Nephron (organoid): ENCODE data around the gene PRDX1.
"Not testable (repeated sequence)": the region's sequence is repeated elsewhere in the genome, so short reads cannot be mapped to it uniquely, and the experiment has no call there.

Experiments
- H3K27ac Mint-ChIP-seq, 3 experiments: 2 replicates each; pipeline ENCODE4 v1.8.0; 2020; ENCODE audit warnings: mixed read lengths in 3 of 3, mild to moderate bottlenecking in 2 of 3, moderate library complexity in 1 of 3
- H3K27me3 Mint-ChIP-seq: 2 replicates; pipeline ENCODE4 v1.8.0; 2021; ENCODE audit warnings: low read depth, mild to moderate bottlenecking, moderate library complexity, mixed read lengths
- H3K36me3 Mint-ChIP-seq: 2 replicates; pipeline ENCODE4 v1.8.0; 2020; ENCODE audit warnings: low read depth, mixed read lengths
- H3K4me1 Mint-ChIP-seq: 2 replicates; pipeline ENCODE4 v1.8.0; 2020; ENCODE audit warnings: mixed read lengths
- H3K4me3 Mint-ChIP-seq, 3 experiments: 2 replicates each; pipeline ENCODE4 v1.8.0; 2020; ENCODE audit warnings: mild to moderate bottlenecking in 3 of 3, mixed read lengths in 3 of 3, moderate library complexity in 2 of 3
- H3K9me3 Mint-ChIP-seq: 2 replicates; pipeline ENCODE4 v1.8.0; 2020; ENCODE audit warnings: mixed read lengths
- TF ChIP-seq, protein P1 (sequence below), 3 experiments: fragments of 200-600 bp; sonication (generic); IDR thresholded peaks; one replicate each; pipeline ENCODE4 v1.5.0; 2021; ENCODE audit warnings: antibody characterized with exemption in 3 of 3; ENCODE audit not compliant: unreplicated experiment in 3 of 3

The PRDX1 gene

DNA sequence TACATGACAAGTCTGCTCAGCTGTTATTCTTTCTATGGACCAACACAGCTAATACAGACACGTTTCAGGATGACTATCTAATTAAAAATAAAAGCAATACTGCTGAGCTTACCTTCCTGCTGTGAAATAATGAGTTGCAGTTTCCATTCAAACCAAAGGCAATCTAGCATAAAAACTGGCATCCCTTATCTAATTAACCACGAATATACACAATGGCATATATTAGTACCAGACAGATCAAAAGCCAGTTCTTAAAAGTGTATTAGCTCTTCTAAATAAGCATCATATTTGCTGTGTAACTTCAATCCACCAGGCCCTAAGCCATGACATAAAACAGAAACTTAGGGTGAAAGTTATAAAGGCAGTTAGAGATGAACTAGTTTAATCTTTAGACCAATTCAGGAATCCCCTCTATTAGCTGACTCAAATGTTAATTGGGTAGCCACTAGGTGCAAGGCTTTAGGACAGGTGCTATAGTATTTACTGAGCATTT lies 51.3 kb downstream of the PRDX1 start:
- Mint-ChIP-seq H3K27me3 (no peaks in the 10 kb centered on the region), H3K4me1 (no peaks in the 10 kb centered on the region), H3K9me3 (no peaks in the 10 kb centered on the region), H3K4me3 (no peak overlapping the region), H3K36me3 (no peaks in the 10 kb centered on the region), H3K27ac (no peak overlapping the region)
- TF ChIP-seq, protein P1, sequence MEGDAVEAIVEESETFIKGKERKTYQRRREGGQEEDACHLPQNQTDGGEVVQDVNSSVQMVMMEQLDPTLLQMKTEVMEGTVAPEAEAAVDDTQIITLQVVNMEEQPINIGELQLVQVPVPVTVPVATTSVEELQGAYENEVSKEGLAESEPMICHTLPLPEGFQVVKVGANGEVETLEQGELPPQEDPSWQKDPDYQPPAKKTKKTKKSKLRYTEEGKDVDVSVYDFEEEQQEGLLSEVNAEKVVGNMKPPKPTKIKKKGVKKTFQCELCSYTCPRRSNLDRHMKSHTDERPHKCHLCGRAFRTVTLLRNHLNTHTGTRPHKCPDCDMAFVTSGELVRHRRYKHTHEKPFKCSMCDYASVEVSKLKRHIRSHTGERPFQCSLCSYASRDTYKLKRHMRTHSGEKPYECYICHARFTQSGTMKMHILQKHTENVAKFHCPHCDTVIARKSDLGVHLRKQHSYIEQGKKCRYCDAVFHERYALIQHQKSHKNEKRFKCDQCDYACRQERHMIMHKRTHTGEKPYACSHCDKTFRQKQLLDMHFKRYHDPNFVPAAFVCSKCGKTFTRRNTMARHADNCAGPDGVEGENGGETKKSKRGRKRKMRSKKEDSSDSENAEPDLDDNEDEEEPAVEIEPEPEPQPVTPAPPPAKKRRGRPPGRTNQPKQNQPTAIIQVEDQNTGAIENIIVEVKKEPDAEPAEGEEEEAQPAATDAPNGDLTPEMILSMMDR (IDR thresholded peaks at IDR 0.05; ENCODE audit: unreplicated experiment in 3 of 3), result no peak

DNA sequence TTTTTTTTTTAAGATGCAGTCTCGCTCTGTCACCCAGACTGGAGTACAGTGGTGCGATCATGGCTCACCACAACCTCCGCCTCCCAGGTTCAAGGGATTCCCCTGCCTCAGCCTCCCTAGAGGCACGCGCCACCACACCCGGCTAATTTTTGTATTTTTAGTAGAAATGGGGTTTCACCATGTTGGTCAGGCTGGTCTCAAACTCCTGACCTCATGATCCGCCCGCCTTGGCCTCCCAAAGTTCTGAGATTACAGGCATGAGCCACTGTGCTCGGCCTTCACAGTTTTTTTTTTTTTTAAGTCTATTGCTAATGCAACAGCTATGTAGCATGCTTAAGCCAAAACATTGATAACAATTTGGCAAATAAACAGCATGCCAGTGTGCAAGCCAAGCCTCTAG lies 54.3 kb downstream of the PRDX1 start:
- H3K36me3 Mint-ChIP-seq, H3K27ac Mint-ChIP-seq, H3K4me1 Mint-ChIP-seq, H3K9me3 Mint-ChIP-seq, H3K27me3 Mint-ChIP-seq, H3K4me3 Mint-ChIP-seq: not testable (repeated sequence)

DNA sequence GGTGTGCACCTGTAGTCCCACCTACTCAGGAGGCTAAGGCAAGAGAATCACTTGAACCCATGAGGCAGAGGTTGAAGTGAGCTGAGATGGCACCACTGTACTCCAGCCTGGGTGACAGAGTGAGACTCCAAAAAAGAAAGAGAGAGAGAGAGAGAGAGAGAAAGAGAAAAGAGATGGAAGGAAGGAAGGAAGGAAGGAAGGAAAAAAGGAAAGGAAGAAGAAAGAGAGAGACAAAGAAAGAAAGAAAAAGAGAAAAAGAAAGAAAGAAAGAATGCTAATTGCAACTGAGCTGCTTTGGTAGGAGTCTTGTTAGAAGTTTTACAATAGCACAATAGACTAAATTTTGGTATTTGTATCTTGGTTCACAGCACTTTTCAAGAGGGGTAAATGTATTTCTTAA lies 56.4 kb downstream of the PRDX1 start:
- Mint-ChIP-seq H3K27me3 (no peaks in the 10 kb centered on the region), H3K4me3 (no peak overlapping the region), H3K4me1 (no peaks in the 10 kb centered on the region), H3K36me3 (no peaks in the 10 kb centered on the region), H3K27ac (no peak overlapping the region), H3K9me3 (no peaks in the 10 kb centered on the region)
- TF ChIP-seq, protein P1 (IDR thresholded peaks at IDR 0.05; ENCODE audit: unreplicated experiment in 3 of 3), result no peak
